ENCODE measurements around the gene LRRC38.

Gene LRRC38

DNA sequence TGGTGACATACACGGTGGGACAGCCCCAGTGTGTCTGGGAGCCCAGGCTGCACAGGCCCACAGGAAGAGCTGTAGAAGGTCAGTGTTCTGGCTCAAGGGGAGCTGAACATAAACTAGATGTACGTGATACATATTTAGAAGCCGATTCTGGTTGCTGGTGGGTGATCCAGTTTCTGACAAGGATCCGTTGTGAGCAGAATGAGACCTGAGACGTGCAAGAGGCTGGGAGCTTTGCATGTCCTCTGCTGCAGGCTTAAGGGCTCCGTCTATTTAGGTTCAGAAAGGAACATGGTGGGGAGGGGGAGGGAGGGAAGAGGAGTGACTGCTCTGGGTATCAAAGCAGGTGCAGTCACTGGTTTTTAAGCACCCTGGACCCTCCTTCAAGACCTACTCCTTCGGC, 18.6 kb downstream of the LRRC38 start:
- in situ Hi-C loops (cut with MboI; ENCODE audit: low pct_unique_long_range_greater_than_20kb, low sequenced_read_pairs, unreplicated experiment) = no loop called here
- TF ChIP-seq, protein P1, sequence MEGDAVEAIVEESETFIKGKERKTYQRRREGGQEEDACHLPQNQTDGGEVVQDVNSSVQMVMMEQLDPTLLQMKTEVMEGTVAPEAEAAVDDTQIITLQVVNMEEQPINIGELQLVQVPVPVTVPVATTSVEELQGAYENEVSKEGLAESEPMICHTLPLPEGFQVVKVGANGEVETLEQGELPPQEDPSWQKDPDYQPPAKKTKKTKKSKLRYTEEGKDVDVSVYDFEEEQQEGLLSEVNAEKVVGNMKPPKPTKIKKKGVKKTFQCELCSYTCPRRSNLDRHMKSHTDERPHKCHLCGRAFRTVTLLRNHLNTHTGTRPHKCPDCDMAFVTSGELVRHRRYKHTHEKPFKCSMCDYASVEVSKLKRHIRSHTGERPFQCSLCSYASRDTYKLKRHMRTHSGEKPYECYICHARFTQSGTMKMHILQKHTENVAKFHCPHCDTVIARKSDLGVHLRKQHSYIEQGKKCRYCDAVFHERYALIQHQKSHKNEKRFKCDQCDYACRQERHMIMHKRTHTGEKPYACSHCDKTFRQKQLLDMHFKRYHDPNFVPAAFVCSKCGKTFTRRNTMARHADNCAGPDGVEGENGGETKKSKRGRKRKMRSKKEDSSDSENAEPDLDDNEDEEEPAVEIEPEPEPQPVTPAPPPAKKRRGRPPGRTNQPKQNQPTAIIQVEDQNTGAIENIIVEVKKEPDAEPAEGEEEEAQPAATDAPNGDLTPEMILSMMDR (IDR thresholded peaks at IDR 0.05; ENCODE audit: extremely low read depth, insufficient read depth, missing control alignments) = no peak
- DNase-seq (ENCODE audit: low spot score) = no peak

DNA sequence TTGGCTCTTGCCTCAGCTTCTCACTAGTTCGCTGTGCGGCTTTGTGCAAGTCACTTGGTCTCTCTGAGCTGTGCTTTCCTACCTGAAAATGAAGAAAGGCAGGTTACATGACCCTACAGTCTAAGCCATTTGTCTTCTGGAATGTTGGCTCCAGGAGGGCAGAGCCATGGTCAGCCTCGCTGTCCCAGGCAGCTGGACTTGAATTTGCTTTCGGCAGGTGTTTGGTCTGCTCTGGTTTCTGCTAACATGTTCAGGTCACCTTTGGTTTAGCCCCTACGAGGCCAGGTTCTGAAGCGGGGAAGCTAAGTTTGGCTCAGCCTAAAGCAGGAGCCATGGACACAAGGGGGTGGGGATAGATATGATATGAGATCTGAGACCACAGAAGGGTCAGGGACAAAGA, 19.1 kb downstream of the LRRC38 start:
- TF ChIP-seq, protein P1 (IDR thresholded peaks at IDR 0.05; ENCODE audit: extremely low read depth, insufficient read depth, missing control alignments) = no peak
- in situ Hi-C loops (cut with MboI; ENCODE audit: low pct_unique_long_range_greater_than_20kb, low sequenced_read_pairs, unreplicated experiment) = no loop called here
- DNase-seq (ENCODE audit: low spot score) = no peak

DNA sequence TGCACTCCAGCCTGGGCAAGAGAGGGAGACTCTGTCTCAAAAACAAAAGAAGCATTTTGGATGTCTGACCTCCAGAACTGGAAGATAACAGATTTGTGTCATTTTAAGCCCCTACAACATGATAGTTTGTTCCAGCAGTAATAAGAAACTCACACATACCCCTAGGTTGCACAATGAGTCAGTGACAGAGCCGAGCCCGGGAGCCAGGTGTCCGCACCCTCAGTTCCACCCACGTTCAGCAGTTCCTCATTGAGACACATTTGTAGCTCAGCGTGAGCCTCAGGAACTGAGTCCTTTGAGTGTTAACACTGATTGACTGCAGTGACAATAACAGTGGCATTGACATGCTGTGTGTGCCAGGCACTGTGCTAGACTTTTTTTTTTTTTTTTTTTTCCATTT, 19.8 kb downstream of the LRRC38 start:
- DNase-seq (ENCODE audit: low spot score) = peak; percentile 58
- in situ Hi-C loops (cut with MboI; ENCODE audit: low pct_unique_long_range_greater_than_20kb, low sequenced_read_pairs, unreplicated experiment) = no loop called here
- TF ChIP-seq, protein P1 (IDR thresholded peaks at IDR 0.05; ENCODE audit: extremely low read depth, insufficient read depth, missing control alignments) = no peak

DNA sequence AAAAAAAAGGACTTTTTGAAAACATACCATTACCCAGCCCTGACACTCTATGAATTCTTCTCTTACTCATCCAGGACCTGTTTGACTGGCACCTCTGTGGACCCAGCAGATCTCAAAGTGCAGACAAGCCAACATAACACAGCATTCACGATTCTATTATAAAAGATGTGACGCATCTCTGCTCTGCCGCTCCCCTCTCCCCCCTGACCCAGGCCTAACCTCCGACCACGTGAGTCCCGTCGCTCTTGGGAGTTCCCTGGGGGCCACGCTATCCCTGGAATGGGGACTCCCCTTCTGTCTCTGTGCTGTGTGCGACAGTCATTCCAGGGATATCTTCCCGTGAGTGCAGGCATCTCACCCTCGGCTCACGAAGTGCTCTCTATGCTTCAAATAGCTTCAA, 21.1 kb downstream of the LRRC38 start:
- no peak for DNase-seq (ENCODE audit: low spot score)
- in situ Hi-C loops (cut with MboI; ENCODE audit: low pct_unique_long_range_greater_than_20kb, low sequenced_read_pairs, unreplicated experiment) = no loop called here
- TF ChIP-seq, protein P1 (IDR thresholded peaks at IDR 0.05; ENCODE audit: extremely low read depth, insufficient read depth, missing control alignments) = no peak

DNA sequence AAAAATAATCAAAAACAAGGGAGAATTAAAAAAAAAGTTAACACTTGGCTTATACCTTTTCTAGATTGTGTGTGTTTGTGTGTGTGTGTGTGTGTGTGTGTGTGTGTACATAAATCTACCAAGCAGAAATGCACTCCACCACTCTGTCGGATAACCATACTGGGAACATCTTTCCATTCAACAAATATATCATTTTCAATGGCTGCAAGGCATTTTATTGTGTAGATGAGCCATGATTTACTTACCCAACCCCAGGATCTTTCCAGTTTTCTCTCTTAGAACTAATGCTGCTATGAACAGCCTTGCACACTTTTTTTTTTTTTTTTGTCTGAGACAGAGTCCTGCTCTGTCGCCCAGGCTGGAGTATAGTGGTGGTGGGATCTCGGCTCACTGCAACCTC, 25.8 kb downstream of the LRRC38 start:
- TF ChIP-seq, protein P1 (IDR thresholded peaks at IDR 0.05; ENCODE audit: extremely low read depth, insufficient read depth, missing control alignments) = no peak
- no peak for DNase-seq (ENCODE audit: low spot score)
- in situ Hi-C loops (cut with MboI; ENCODE audit: low pct_unique_long_range_greater_than_20kb, low sequenced_read_pairs, unreplicated experiment) = no loop called here

DNA sequence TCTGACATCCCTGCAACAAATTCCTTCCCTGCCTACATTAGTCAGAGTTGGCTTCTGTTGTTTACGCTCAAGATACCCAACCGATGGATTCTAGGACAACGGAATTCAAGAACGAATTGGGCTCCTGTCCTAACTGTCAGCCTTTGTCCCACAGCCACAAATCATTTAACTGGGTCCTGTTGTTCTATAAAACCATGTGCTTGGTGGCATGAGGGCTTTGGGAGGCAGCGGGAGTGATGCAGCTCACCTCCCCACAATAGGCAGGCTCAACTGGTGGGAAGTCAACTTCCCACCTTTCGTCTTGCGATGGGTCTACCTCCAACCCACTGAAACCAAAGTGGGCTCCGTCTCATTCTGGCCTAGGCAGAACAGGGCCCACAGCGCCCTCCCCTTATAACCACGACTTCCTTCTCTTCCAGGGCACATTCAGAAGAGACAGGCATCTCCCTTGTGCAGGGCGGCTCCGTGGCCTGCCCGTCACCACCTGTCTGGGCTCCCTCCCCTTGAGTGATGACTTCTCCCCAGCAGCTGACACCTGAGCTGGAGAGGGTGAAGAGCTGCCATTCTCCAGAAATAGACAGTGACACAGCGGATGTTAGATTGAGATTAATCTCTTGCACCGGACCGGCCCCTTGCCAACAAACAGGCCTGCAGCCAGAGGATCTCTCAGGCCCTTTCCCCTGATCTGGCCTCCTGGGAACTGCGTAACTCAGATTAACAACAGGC, 26.5 kb downstream of the LRRC38 start:
- DNase-seq (ENCODE audit: low spot score) = no peak
- TF ChIP-seq, protein P1 (IDR thresholded peaks at IDR 0.05; ENCODE audit: extremely low read depth, insufficient read depth, missing control alignments) = no peak
- in situ Hi-C loops (cut with MboI; ENCODE audit: low pct_unique_long_range_greater_than_20kb, low sequenced_read_pairs, unreplicated experiment) = no loop called here

Data from GM13977 (cell line).